HUES48 (cell line): ENCODE data around the gene SLC10A7.

Source experiments
- H3K27ac ChIP-seq: one replicate; pipeline ENCODE4 v1.7.0; 2013; ENCODE audit warnings: low read depth, low read length, inconsistent platforms
- H3K27me3 ChIP-seq: 2 replicates; pipeline ENCODE4 v1.6.1; 2013; ENCODE audit warnings: mild to moderate bottlenecking, low read length; ENCODE audit not compliant: control insufficient read depth, insufficient read depth
- H3K36me3 ChIP-seq: 2 replicates; pipeline ENCODE4 v1.6.1; 2013; ENCODE audit warnings: low read length; ENCODE audit not compliant: control insufficient read depth, insufficient read depth
- H3K4me1 ChIP-seq: 2 replicates; pipeline ENCODE4 v1.6.1; 2013; ENCODE audit warnings: mild to moderate bottlenecking, low read length; ENCODE audit not compliant: control insufficient read depth, insufficient read depth
- H3K4me3 ChIP-seq: 2 replicates; pipeline ENCODE4 v1.5.1; 2013; ENCODE audit warnings: mild to moderate bottlenecking, low read depth, low read length
- H3K9ac ChIP-seq: 2 replicates; pipeline ENCODE4 v1.6.1; 2013; ENCODE audit warnings: mild to moderate bottlenecking, low read depth, low read length, moderate library complexity
- H3K9me3 ChIP-seq: 2 replicates; pipeline ENCODE4 v1.6.1; 2013; ENCODE audit warnings: low read length; ENCODE audit not compliant: control insufficient read depth, insufficient read depth

Gene SLC10A7

GRCh38 chr4:146401274-146401673 lies 120.5 kb downstream of the SLC10A7 start:
- Histone ChIP-seq H3K4me1 (no peaks in the 10 kb centered on the region), H3K4me3 (no peak overlapping the region), H3K9me3 (no peaks in the 10 kb centered on the region), H3K27ac (no peak overlapping the region), H3K36me3 (no peaks in the 10 kb centered on the region), H3K27me3 (no peaks in the 10 kb centered on the region), H3K9ac (no peak overlapping the region)

GRCh38 chr4:146398896-146399445 lies 122.8 kb downstream of the SLC10A7 start:
- Histone ChIP-seq H3K27ac (no peak overlapping the region), H3K36me3 (no peaks in the 10 kb centered on the region), H3K9me3 (no peaks in the 10 kb centered on the region), H3K27me3 (no peaks in the 10 kb centered on the region), H3K9ac (no peak overlapping the region), H3K4me1 (no peaks in the 10 kb centered on the region), H3K4me3 (no peak overlapping the region)

GRCh38 chr4:146398404-146398803 lies 123.3 kb downstream of the SLC10A7 start:
- H3K9ac ChIP-seq: no peak overlapping the region
- H3K27ac ChIP-seq: no peak overlapping the region
- no peaks in the 10 kb centered on the region for H3K36me3 ChIP-seq
- no peaks in the 10 kb centered on the region for H3K27me3 ChIP-seq
- no peaks in the 10 kb centered on the region for H3K9me3 ChIP-seq
- H3K4me3 ChIP-seq: no peak overlapping the region
- no peaks in the 10 kb centered on the region for H3K4me1 ChIP-seq

- Histone ChIP-seq H3K9me3 (no peaks in the 10 kb centered on the region), H3K36me3 (no peaks in the 10 kb centered on the region), H3K4me3 (no peak overlapping the region), H3K27ac (no peak overlapping the region), H3K9ac (no peak overlapping the region), H3K4me1 (no peaks in the 10 kb centered on the region), H3K27me3 (no peaks in the 10 kb centered on the region)
These were observed 132.2 kb downstream of the SLC10A7 start for GRCh38 chr4:146389561-146389960.

GRCh38 chr4:146382194-146382593 lies 139.5 kb downstream of the SLC10A7 start:
- H3K4me3 ChIP-seq: no peak overlapping the region
- H3K36me3 ChIP-seq: no peaks in the 10 kb centered on the region
- no peak overlapping the region for H3K27ac ChIP-seq
- peaks cover 13% of the 10 kb centered on the region for H3K4me1 ChIP-seq
- no peaks in the 10 kb centered on the region for H3K27me3 ChIP-seq
- no peaks in the 10 kb centered on the region for H3K9me3 ChIP-seq
- no peak overlapping the region for H3K9ac ChIP-seq

GRCh38 chr4:146381263-146381872 lies 140.4 kb downstream of the SLC10A7 start:
- Histone ChIP-seq H3K27ac (peak overlapping the region; percentile 1), H3K27me3 (no peaks in the 10 kb centered on the region), H3K36me3 (no peaks in the 10 kb centered on the region), H3K4me1 (peaks cover 13% of the 10 kb centered on the region), H3K9ac (no peak overlapping the region), H3K9me3 (no peaks in the 10 kb centered on the region), H3K4me3 (no peak overlapping the region)

GRCh38 chr4:146379744-146380143 lies 142.0 kb downstream of the SLC10A7 start:
- no peaks in the 10 kb centered on the region for H3K36me3 ChIP-seq
- H3K9ac ChIP-seq: no peak overlapping the region
- no peaks in the 10 kb centered on the region for H3K27me3 ChIP-seq
- H3K27ac ChIP-seq: no peak overlapping the region
- no peak overlapping the region for H3K4me3 ChIP-seq
- H3K4me1 ChIP-seq: peaks cover 13% of the 10 kb centered on the region
- no peaks in the 10 kb centered on the region for H3K9me3 ChIP-seq

- Histone ChIP-seq H3K27ac (no peak overlapping the region), H3K9me3 (no peaks in the 10 kb centered on the region), H3K4me3 (no peak overlapping the region), H3K9ac (no peak overlapping the region), H3K4me1 (peaks cover 10% of the 10 kb centered on the region), H3K27me3 (no peaks in the 10 kb centered on the region), H3K36me3 (no peaks in the 10 kb centered on the region)
These were observed 149.9 kb downstream of the SLC10A7 start for GRCh38 chr4:146371812-146372211.

- no peaks in the 10 kb centered on the region for H3K9me3 ChIP-seq
- H3K4me3 ChIP-seq: no peak overlapping the region
- no peak overlapping the region for H3K9ac ChIP-seq
- no peaks in the 10 kb centered on the region for H3K27me3 ChIP-seq
- H3K4me1 ChIP-seq: peaks cover 10% of the 10 kb centered on the region
- no peaks in the 10 kb centered on the region for H3K36me3 ChIP-seq
- H3K27ac ChIP-seq: no peak overlapping the region
These were observed 150.9 kb downstream of the SLC10A7 start for GRCh38 chr4:146370841-146371240.

- Histone ChIP-seq H3K27ac (no peak overlapping the region), H3K9ac (no peak overlapping the region), H3K9me3 (no peaks in the 10 kb centered on the region; the same call in 1 of the 2 replicates), H3K4me3 (no peak overlapping the region), H3K27me3 (no peaks in the 10 kb centered on the region), H3K4me1 (peaks cover 10% of the 10 kb centered on the region), H3K36me3 (no peaks in the 10 kb centered on the region)
These were observed 152.3 kb downstream of the SLC10A7 start for GRCh38 chr4:146369446-146369845.

- H3K9me3 ChIP-seq: no peaks in the 10 kb centered on the region; the same call in 1 of the 2 replicates
- no peak overlapping the region for H3K27ac ChIP-seq
- H3K36me3 ChIP-seq: no peaks in the 10 kb centered on the region
- H3K9ac ChIP-seq: no peak overlapping the region
- no peak overlapping the region for H3K4me3 ChIP-seq
- peaks cover 10% of the 10 kb centered on the region for H3K4me1 ChIP-seq
- no peaks in the 10 kb centered on the region for H3K27me3 ChIP-seq
These were observed 153.5 kb downstream of the SLC10A7 start for GRCh38 chr4:146368209-146368608.
